Mesendoderm (in vitro differentiated cells): Measurements from ENCODE around the gene MRPL27. TPM values are rescaled to one million over a fixed set of nuclear protein-coding genes. Genes with fewer than 3 reads are reported as not detected.
A peak's percentile ranks its signal among the peaks of the same experiment; 100 is the strongest.
"Not testable (repeated sequence)": the region's sequence is repeated elsewhere in the genome, so short reads cannot be mapped to it uniquely, and the experiment has no call there.

Experiments used
- DNase-seq: peaks from one replicate; pipeline ENCODE4 v3.0.0; 2013
- H2AK5ac ChIP-seq: 2 replicates; pipeline ENCODE4 v1.6.1; 2013; ENCODE audit warnings: low read length, inconsistent platforms
- H2BK120ac ChIP-seq: 2 replicates; pipeline ENCODE4 v1.6.1; 2013; ENCODE audit warnings: low read depth, mild to moderate bottlenecking, low read length, moderate library complexity, mixed read lengths
- H2BK15ac ChIP-seq: replicated peaks from 2 replicates; pipeline ENCODE4 v1.6.1; 2013; ENCODE audit warnings: low read depth, mild to moderate bottlenecking, moderate library complexity
- H2BK5ac ChIP-seq: 2 replicates; pipeline ENCODE4 v1.6.1; 2013; ENCODE audit warnings: low read length, inconsistent platforms
- H3K18ac ChIP-seq: 2 replicates; pipeline ENCODE4 v1.6.1; 2013; ENCODE audit warnings: mild to moderate bottlenecking, low read length, mixed read lengths
- H3K23ac ChIP-seq: one replicate; pipeline ENCODE4 v1.6.1; 2013; ENCODE audit warnings: low read length
- H3K27ac ChIP-seq: 2 replicates; pipeline ENCODE4 v1.5.1; 2013; ENCODE audit warnings: low read depth, mild to moderate bottlenecking, inconsistent platforms, low read length, moderate library complexity
- H3K27me3 ChIP-seq: 2 replicates; pipeline ENCODE4 v1.6.1; 2013; ENCODE audit warnings: low read length, control low read depth, mild to moderate bottlenecking, inconsistent platforms; ENCODE audit not compliant: insufficient read depth, poor library complexity
- H3K36me3 ChIP-seq: 2 replicates; pipeline ENCODE4 v1.6.1; 2013; ENCODE audit warnings: low read length, inconsistent platforms; ENCODE audit not compliant: control insufficient read depth, insufficient read depth
- H3K4ac ChIP-seq: one replicate; pipeline ENCODE4 v1.6.1; 2013; ENCODE audit warnings: low read depth, mild to moderate bottlenecking, low read length, moderate library complexity
- H3K4me1 ChIP-seq: 2 replicates; pipeline ENCODE4 v1.6.1; 2013; ENCODE audit warnings: low read depth, low read length, inconsistent platforms; ENCODE audit not compliant: control insufficient read depth
- H3K4me2 ChIP-seq: 2 replicates; pipeline ENCODE4 v1.6.1; 2013; ENCODE audit warnings: low read length
- H3K4me3 ChIP-seq: 2 replicates; pipeline ENCODE4 v1.5.1; 2013; ENCODE audit warnings: mild to moderate bottlenecking, low read length
- H3K56ac ChIP-seq: one replicate; pipeline ENCODE4 v1.6.1; 2013; ENCODE audit warnings: low read length
- H3K79me1 ChIP-seq: 2 replicates; pipeline ENCODE4 v1.6.1; 2013; ENCODE audit warnings: low read length, inconsistent platforms
- H3K79me2 ChIP-seq: 2 replicates; pipeline ENCODE4 v1.6.1; 2013; ENCODE audit warnings: mild to moderate bottlenecking, low read length; ENCODE audit not compliant: control insufficient read depth, insufficient read depth
- H3K9ac ChIP-seq: 2 replicates; pipeline ENCODE4 v1.6.1; 2013; ENCODE audit warnings: low read length, inconsistent platforms
- H4K5ac ChIP-seq: one replicate; pipeline ENCODE4 v1.6.1; 2013; ENCODE audit warnings: low read length
- H4K8ac ChIP-seq: one replicate; pipeline ENCODE4 v1.6.1; 2013; ENCODE audit warnings: low read depth, mild to moderate bottlenecking, control low read depth, low read length, moderate library complexity
- WGBS: extraction: QIAGEN DNeasy Blood & Tissue Kit; methylation state at CpG from one replicate; pipeline ENCODE4 v1.1.7; 2013; ENCODE audit warnings: low lambda C conversion rate, missing lambda C conversion rate; ENCODE audit not compliant: insufficient coverage; ENCODE audit errors: extremely low coverage; 5-methylcytosine and 5-hydroxymethylcytosine counted together
- polyA plus RNA-seq, 2 experiments: library from polyadenylated mRNA; stranded (reverse); fragments of 200-250 nt; gene quantifications; one replicate each; pipeline ENCODE4 v1.2.3, GENCODE V29; 2013

Gene MRPL27
- polyA plus RNA-seq (2013, experiment 1 of 2): 99.9 TPM
- 99.9 TPM for polyA plus RNA-seq (2013, experiment 2 of 2)

DNA sequence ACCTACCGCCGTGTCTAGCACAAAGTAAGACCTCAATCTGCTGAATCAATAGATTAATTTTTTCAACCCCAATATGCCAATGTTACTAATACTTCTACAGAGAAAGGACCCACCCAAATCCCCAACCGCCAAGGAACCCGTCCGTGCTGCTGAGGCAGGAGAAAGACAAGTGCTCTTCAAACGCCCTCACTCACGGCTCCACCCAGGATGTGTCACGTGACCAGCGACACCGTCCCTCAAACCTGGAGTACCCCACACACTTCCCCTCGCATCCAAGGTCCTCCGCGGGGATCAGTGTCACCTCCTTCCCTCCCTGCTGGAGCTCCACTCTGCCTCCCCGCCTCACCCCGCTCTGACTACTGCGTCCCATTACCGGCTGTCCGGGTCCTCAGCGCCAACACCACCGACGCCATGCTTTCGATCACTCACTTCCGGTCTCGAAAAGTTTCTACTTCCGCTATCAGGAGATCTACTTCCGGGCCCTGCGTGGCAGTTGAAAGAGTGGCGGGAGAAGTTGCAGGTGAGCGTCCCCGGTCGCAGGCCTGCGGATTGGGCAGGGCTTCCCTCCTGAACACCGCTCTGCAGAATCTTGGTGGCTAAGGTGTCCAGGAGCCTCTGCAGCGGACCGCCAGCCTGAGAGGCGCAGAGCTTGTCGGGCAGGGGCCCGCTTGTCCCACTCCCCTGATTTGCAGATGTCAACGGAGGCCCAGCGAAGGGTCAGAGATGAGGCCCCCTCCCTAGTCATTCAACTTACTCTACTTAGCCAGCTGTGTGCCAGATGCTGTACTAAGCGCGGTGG is at the start of gene MRPL27, which contains the start of gene EME1:
MRPL27 (minus strand) TSS at position 427 of the 799 bp plus-strand sequence; CDS start at position 413, 14 bp downstream.
EME1 (plus strand) TSS at position 472 of the 799 bp plus-strand sequence. CDS start 1,980 bp downstream, outside the sequence.
- Histone ChIP-seq H2AK5ac (peak within 1 kb of the TSS; percentile 34), H3K9ac (peak within 1 kb of the TSS; percentile 89), H3K4me2 (peak within 1 kb of the TSS; percentile 98), H3K79me1 (peaks cover 14% of the 10 kb centered on the region), H3K56ac (peak within 1 kb of the TSS; percentile 99), H3K4ac (peak within 1 kb of the TSS; percentile 47), H3K79me2 (peaks cover 14% of the 10 kb centered on the region), H3K4me1 (no peaks in the 10 kb centered on the region), H3K4me3 (peak within 1 kb of the TSS; percentile 89), H2BK120ac (peak within 1 kb of the TSS; percentile 18), H4K5ac (no peak within 1 kb of the TSS), H4K8ac (peak within 1 kb of the TSS; percentile 98), H2BK15ac (no peak within 1 kb of the TSS), H3K27me3 (no peaks in the 10 kb centered on the region), H2BK5ac (peak within 1 kb of the TSS; percentile 68), H3K27ac (peak within 1 kb of the TSS; percentile 45), H3K23ac (peak within 1 kb of the TSS; percentile 19), H3K36me3 (peaks cover 9% of the 10 kb centered on the region), H3K18ac (peak within 1 kb of the TSS; percentile 75)
- WGBS: no CpG with 5 or more reads among the region's 42 CpGs
- peak; percentile 95 for DNase-seq

DNA sequence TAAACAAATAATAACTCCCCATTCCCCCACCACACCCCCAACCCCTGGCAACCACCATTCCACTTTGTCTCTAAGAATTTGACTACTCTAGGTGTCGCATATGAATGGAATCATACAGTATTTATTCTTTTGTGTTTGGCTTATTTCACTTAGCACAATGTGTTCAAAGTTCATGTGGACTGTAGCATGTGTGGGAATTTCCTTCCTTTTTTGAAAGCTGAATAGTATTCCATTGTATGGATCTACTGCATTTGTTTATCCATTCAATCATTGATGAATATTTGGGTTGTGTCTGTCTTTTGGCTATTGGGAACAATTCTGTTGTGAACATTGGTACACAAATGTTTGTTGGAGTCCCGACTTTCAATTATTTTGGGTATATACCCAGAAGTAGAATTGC is 49.8 kb upstream of the MRPL27 start:
- Histone ChIP-seq H2AK5ac (no peak overlapping the region), H3K36me3 (no peaks in the 10 kb centered on the region), H3K27ac (no peak overlapping the region), H2BK5ac (no peak overlapping the region), H3K79me2 (no peaks in the 10 kb centered on the region), H3K4ac (no peak overlapping the region), H3K4me1 (peaks cover 12% of the 10 kb centered on the region), H3K27me3 (no peaks in the 10 kb centered on the region), H4K8ac (no peak overlapping the region), H4K5ac (no peak overlapping the region), H3K56ac (no peak overlapping the region), H3K79me1 (no peaks in the 10 kb centered on the region), H2BK120ac (no peak overlapping the region), H3K4me3 (no peak overlapping the region), H3K4me2 (no peak overlapping the region), H3K9ac (no peak overlapping the region), H2BK15ac (no peak overlapping the region), H3K23ac (no peak overlapping the region), H3K18ac (no peak overlapping the region)
- WGBS: no CpG with 5 or more reads among the region's 2 CpGs
- DNase-seq: no peak

DNA sequence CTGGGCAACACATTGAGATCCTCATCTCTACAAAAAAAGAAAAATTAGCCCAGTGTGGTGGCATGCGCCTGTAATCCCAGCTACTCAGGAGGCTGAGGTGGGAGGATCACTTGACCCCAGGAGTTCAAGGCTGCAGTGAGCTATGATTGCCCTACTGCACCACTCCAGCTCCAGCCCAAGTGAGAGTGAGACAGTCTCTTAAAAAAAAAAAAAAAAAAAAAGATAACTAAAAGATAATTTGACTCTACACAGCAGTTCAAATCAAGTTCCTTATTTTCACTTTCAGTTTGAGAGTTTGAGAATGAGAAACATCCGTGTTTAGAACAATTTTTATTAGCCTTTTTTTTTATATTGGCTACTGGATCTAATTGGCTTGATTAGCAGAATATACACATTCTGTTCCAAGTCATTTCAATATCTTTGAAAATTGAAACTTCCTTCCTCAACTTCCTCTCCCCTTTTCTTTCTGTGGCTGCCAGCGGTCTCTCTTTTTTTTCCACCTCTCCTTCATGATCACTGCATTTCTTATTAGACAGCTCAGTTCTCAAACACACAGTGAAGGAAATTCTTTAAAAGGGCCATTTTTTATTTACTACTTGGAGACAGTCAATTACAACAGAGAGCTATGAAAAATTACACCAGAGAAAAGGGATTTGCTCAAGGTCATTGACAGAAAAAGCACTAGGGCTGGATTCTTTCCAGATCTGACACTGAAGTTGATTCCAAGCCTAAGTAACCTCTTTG is 48.5 kb upstream of the MRPL27 start:
- Histone ChIP-seq H2AK5ac (no peak overlapping the region), H2BK5ac (no peak overlapping the region), H3K18ac (no peak overlapping the region), H3K4me3 (no peak overlapping the region), H2BK120ac (no peak overlapping the region), H3K56ac (no peak overlapping the region), H3K79me1 (no peaks in the 10 kb centered on the region), H3K79me2 (no peaks in the 10 kb centered on the region), H3K23ac (no peak overlapping the region), H3K4me2 (no peak overlapping the region), H2BK15ac (no peak overlapping the region), H4K5ac (no peak overlapping the region), H3K4me1 (peaks cover 6% of the 10 kb centered on the region), H3K27me3 (no peaks in the 10 kb centered on the region), H3K4ac (no peak overlapping the region), H3K36me3 (no peaks in the 10 kb centered on the region), H3K9ac (no peak overlapping the region), H3K27ac (no peak overlapping the region), H4K8ac (no peak overlapping the region)
- no CpG with 5 or more reads among the region's 3 CpGs for WGBS
- no peak for DNase-seq

DNA sequence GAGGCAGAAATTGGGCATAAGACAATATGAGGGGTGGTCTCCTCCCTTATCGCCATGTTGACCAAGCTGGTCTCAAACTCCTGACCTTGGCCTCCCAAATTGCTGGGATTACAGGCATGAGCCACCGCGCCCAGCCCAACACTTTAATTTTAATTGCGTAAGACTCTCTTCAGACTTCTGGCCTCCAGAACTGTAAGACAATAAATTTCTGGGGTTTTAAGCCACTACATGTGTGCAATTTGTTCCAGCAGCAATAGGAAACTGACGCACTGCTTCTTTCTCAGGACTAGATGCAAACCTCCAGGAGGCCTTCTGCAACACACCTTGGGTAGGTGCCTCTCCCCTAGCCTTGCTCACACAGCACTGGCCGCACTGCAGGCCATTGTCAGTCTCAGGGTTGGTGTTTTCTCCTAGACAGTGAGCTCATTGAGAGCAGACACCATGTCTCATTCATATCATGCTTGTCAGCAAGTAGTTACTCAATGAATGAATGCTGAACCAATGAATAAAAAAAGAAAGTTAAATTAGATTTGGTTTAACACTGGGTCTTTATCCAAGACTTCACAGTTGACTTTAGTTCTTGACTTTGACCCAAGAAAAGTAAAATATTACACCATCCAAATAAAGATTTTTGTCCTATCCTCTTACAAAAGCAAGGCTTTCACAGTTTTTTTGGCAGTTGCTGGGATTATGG is 47.6 kb upstream of the MRPL27 start:
- no peak overlapping the region for H3K4me3 ChIP-seq
- WGBS: no CpG with 5 or more reads among the region's 6 CpGs

DNA sequence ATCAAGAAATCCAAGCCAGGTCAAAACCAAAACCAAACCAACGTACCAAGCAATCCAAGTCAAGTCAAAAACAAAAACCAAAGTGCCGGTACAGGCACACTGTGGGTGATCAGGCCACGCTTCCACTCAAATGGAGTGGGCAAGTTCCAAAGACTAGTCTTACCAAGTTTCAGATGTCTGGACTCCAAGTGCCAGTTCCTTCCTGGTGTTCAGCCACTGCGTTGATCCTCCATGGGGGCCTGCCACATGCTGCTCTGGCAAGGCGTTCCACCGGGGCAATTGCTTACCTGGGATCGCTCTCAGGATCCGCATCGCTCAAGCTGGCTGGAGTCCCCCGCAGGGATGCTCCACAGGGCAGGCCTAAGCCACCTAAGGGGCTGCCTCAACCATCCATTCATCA is 46.6 kb upstream of the MRPL27 start:
- H2BK5ac ChIP-seq, H4K8ac ChIP-seq, H3K4me1 ChIP-seq, H3K4me3 ChIP-seq, H3K4me2 ChIP-seq, H3K4ac ChIP-seq, H4K5ac ChIP-seq, DNase-seq, H3K79me2 ChIP-seq, H2BK120ac ChIP-seq, H3K79me1 ChIP-seq, H2BK15ac ChIP-seq, H2AK5ac ChIP-seq, H3K27me3 ChIP-seq, H3K9ac ChIP-seq, H3K18ac ChIP-seq, H3K23ac ChIP-seq, H3K56ac ChIP-seq, H3K36me3 ChIP-seq, H3K27ac ChIP-seq: not testable (repeated sequence)
- WGBS: no CpG with 5 or more reads among the region's 10 CpGs

More for the DNA sequence above, 47.6 kb upstream of the MRPL27 start:
- Histone ChIP-seq H2AK5ac (no peak overlapping the region), H3K56ac (no peak overlapping the region), H3K4me1 (peaks cover 5% of the 10 kb centered on the region), H3K27ac (no peak overlapping the region), H3K4me2 (no peak overlapping the region), H3K18ac (no peak overlapping the region), H3K4ac (no peak overlapping the region), H3K27me3 (no peaks in the 10 kb centered on the region), H2BK120ac (no peak overlapping the region), H3K79me2 (no peaks in the 10 kb centered on the region), H2BK5ac (no peak overlapping the region), H2BK15ac (no peak overlapping the region), H4K8ac (no peak overlapping the region), H3K36me3 (no peaks in the 10 kb centered on the region), H3K23ac (no peak overlapping the region), H3K9ac (no peak overlapping the region), H3K79me1 (no peaks in the 10 kb centered on the region), H4K5ac (no peak overlapping the region)
- no peak for DNase-seq
